HG03039 (cell line): ENCODE results near the gene REPS1.

Experiments
- ATAC-seq: cut with Tn5 transposase; IDR thresholded peaks from one replicate; pipeline ENCODE4 v1.9.1; 2021; ENCODE audit warnings: mild to moderate bottlenecking, moderate library complexity; ENCODE audit not compliant: unreplicated experiment

REPS1 gene

DNA sequence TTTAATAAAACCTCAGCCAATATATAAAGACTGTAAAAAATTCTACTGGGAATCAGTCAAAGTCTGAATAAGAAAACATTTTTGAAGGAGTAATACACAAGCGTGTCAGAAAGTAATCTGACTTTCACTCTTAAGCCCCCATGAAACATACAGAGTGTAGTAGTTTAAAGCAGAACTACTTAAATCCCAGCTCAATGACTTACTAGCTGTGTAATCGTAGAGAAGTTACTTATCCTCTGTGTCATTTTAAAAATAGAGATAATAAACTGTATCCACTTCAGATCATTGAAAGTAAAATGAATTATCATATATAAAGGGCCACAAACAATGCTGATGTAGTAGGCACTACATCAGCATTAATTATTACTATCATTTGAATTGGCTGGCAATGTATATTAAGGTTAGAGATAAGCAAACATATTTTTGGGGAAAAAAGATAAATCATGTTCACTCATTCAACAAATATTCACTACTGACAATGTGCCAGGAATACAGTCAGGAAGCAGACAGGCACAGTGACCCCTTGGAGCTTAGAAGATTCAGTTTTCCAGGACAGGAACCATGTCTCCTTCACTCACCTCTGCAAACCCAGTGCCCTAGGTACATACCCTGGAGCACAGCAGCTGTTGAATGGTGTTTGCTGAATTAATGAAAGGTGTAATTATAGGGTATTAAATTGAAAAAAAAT is 14.4 kb downstream of the REPS1 start:
- no peak for ATAC-seq

DNA sequence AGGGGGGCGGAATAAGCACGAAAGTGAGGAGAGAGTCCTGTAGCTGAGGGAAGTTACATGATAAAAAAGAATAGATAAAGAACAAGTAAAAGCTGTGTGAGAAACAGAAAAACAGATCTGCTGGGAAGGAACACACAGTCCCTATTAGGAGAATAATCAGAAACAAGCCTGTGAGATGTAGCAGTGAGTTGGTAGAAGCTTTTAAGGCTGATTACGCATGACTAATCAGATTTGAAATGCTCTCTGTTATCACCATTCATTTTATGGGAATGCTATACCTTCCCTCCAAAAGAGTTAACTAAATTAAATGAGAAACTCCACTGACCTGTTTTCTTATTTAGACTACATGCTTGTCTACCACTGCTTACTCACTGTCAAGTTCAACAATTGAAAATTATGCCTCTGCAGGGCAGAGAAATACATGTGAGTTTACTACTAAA is 15.8 kb downstream of the REPS1 start:
- no peak for ATAC-seq

DNA sequence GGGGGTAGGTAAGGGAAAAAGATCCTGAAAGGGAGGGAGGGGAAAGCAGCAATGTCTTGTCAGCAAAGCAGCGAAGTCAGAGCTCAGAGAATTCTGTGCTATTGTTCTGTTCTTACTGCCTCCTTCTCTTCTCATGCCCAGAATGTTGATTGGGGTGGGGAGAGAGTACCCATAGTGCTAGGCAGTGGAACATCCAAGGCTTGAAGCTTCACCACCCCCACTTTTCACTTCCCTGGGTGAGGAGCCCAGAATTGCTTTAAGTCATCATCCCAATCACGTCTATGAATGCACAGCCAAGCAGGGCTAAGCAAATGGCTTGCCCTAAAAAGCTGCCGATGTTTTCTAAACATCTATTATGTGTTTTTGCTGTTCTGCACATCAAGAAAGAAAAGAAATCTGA is 16.5 kb downstream of the REPS1 start:
- no peak for ATAC-seq

DNA sequence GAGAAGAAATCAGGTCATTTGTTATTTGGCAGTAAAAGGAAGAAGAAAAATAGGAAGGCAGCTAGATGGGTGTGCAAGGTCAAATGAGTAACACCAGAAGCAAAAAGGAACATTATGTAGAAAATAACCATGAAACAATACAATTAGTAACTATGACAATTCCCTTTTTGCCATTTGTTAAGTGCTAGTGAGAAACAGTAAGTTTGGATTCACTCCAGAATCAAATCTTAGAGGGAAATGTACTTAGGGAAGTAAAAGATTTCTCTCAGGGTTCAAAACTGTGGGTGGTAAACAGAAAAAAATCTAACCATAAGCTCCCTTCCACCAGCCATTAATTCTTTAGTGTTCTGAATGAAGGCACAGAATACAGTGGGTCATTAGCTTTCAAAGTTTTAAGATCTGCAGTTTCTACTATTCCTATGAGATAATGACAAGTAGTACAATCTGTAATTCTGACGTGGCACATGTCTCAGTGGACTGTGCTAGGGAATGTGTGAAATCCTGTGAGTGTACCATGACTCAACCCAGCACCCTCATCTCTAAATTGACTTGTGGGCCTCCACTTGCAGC is 17.1 kb downstream of the REPS1 start:
- ATAC-seq: no peak

DNA sequence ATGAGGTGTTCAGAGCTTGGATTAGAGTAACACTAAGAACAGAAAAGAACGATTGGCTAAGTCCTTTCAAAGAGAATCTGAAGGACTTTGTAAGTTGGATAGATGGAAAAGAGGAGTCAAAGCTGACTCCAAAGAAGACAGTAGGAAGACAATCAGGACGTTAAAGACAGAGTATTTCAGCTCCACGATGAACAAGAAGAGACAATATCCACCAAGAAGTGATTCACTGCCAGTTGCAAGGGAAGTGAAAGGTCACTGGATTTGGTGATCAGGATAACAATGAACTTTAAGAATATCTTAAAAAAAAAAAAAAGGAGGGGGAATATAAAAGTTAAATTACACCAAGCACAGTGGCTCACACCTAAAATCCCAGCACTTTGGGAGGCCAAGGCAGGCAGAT is 17.9 kb downstream of the REPS1 start:
- no peak for ATAC-seq

DNA sequence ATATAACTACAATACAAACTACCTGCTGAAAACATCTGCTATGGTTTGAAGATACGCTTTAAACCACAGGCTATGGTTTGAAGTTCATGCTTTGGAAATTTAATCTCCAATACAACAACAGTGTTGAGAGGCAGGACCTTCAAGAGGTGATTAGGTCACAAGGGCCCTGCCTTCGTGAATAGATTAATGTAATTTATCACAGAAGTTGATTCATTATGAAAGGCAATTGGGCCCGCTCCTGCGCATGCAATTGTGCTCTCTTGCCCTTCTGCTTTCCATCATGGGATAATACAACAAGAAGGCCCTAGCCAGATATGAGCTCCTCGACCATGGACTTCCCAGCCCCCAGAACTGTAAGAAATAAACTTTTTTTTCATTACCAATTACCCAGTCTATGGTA is 21.2 kb downstream of the REPS1 start:
- ATAC-seq: no peak

DNA sequence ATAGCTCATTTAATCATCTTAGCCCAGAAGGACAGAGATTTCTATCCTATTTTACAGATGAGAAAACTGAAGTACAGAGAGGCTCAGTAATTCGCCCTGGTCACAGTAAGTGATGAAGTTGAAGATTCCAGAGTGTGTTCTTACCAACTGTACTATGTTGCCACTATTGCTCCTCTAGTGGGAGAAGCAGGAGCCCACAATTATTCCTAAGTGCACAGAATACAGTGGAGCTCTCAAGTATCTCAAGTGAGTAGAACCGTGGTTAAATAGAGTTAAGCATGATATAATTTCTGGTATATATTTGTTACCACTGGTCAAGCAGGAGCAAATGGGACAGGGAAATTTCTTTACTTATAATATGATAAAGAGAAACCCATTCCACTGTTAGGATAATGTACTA is 22.1 kb downstream of the REPS1 start:
- no peak for ATAC-seq

DNA sequence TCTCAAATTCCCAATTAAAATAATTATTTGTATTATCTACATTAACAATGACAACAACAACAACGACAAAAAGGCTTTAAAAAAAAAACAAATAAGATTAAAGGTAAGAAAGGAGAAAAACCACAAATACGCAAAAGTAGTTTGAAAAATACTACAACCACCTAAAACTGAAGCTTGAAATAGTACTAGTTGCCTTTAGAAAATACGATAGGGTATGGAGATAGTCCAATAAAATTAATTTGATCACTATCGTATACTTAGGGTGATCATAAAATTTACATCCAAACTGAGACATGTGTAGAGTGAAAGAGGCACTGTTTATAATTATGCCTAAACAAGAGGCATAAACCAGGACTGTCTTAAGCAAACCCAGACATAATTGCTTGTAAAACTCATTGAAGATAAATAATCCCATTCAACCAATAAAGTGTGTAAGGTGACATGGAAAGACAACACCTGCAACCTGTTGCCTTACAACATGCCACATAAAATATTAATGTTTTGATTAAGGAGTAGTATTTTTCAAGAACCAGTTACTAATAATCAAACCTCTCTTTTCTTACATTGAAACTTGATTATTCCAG is 22.7 kb downstream of the REPS1 start:
- ATAC-seq: no peak

DNA sequence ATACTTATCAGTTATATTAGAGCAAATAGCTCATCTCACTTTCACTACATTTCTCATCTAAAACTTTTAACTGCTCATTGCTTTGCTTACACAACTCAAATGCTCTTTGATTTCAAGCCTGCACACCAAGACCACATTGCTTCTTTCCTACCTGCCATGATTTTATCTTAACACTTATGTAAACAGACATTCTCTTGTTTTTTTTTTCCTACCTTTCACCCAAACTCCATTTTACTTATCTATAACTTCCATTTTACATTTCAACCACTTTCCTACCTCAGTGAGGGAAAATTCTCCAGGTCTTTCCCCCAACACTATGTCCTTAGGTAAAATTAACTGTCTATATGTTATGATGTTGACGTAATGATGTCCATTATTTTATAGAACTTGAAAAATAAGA is 24.0 kb downstream of the REPS1 start:
- no peak for ATAC-seq

DNA sequence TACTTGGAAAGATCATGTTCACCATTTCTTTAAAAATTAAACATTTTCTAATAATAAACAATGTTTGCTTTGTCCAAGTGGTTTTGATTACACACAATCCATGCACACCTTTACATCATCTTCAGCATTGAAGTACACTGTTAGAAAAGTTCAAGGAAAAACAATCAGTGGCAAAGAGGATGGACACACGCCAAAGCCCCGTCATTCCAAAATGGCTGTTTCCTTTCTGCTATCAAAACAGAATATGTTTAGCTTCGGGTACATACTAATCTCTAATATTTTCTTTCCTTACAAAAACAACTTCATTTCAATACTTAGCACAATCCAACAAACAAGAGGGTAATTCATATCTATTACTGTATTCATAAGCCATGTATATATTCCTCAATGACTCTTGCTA is 24.5 kb downstream of the REPS1 start:
- ATAC-seq: no peak

DNA sequence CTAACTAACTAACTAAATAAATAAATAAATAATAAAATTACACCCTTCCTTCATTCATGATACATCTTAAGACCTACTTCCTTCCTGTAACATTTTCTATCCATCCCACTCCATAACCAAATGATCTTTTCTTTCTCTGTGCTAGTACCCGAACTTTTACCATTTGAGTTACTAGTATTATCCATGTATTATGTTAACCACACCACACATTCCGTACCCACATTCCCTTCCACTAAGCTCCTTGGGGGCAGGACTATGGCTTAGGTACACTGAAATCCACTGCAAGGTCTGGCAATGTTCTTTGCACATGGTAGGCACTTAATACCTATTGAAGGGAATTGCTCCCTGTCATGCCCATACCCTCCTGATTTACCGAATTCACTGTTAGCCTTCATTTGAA is 24.9 kb downstream of the REPS1 start:
- ATAC-seq: no peak

DNA sequence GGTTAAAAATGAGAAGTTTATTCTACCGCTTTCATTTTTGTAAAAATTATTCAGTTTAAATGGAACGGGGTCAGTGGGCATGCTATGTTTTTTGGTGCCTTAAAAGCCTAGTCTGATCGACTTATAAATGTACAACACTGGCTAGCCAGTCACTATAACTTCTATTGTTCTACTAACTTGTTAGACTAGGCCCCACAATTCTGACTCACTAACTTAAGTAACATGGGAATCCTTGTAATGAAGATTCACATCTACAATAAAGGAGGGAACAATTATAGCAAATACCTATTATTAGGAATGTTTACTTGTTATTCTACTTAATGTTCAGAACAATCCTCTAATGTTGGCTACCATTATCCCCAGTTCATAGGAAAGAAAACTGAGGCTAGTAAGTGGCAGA is 28.5 kb downstream of the REPS1 start:
- ATAC-seq: no peak

DNA sequence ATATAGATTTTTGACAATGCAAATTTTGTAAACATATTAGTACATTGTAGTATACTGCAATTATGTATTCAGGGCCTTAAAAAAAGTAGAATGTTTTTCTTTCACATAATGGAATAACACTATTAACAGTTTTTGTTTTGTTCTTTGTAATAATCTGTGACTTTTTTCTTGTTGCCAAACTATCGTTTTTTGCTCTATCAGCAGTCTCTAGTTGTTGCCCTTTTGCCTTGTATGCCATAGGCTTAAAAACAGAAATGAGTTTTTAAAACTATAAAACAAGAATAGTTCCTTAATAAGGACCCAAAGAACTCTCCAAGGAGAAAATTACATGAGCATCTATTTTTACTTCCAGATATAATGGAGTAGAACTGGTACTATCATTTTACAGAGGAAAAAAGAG is 29.5 kb downstream of the REPS1 start:
- no peak for ATAC-seq

DNA sequence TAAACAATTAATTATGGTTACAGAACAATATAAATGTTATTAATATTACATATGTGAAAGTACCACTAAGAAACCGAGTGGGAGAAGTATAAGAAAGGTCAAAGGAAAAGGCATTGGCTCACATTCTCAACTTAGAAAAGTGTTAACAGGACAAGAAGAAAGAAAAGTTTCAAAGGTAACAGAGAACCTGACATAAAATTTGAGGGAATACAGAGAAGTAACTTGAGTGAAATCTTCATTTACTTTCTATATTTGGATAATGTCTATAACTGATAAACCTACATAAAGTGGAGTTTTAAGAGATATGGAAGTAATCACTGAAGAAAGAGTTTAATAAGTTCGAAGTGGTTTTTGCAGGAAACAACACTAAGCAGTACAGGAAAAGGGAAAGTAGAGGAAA is 30.1 kb downstream of the REPS1 start:
- ATAC-seq: no peak

DNA sequence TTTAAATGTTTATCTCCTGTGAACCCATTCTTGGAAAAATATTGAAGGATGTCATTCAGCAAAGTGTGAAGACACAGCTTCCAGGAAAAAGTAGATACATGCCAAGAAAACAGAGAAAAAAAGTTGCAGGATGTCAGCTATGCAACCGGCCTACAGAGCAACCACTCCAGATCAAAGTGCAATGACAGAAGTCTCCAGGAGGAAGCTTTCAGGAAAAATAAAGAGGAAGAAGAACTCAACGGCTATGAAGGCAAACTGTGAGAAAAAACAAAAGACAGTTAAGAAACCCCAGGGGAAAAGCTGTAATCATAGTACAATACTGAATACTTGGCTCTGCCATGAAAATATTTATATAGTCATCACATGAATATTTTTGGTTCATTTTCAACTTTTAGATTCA is 30.6 kb downstream of the REPS1 start:
- no peak for ATAC-seq

DNA sequence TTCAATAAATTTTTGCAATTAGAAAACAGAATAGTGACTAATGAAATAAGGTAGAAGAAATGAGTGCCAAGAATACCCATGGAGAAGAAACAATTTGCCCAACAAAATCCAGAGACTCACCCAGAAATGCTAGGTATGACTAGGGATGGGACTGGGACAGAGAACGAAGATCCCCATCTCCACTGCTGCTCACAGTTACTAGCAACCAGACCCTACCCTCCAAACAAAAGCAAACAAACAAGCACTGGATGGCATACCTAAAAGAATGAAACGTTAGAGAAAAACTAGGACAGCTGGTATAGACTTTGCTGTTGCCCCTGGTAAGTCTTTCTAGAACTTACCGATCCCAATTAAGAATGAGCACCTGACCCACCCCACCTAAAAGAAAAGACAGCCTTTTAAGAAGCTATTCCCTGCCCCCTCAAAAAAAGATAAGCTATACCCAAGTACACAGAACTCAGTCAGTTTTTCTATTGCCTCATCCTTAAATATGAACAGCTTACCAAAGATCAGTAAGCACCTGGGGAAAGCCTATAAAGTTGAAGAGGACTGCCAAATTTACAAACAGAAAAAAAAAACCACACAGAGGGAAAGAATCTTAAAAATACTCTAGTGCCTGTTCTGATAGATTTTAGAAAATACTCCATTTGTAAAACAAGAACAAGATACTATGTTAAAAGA is 31.7 kb downstream of the REPS1 start:
- ATAC-seq: no peak

DNA sequence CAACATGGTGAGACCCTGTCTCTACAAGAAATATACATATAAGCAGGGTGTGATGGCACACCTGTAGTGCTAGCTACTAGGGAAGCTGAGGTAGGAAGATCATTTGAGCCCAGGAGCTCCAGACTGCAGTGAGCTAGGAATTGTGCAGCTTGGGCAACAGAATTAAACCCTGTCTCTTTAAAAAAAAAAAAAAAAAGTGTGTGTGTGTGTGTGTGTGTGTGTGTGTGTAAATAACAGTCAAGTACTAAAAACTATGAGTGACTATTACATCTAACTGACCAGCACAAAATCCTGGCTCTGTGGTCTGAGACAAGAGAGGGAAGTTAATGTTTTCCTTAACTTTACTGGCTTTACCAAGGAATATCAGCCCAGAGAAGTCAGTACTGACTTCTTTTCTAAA is 32.8 kb downstream of the REPS1 start:
- no peak for ATAC-seq

DNA sequence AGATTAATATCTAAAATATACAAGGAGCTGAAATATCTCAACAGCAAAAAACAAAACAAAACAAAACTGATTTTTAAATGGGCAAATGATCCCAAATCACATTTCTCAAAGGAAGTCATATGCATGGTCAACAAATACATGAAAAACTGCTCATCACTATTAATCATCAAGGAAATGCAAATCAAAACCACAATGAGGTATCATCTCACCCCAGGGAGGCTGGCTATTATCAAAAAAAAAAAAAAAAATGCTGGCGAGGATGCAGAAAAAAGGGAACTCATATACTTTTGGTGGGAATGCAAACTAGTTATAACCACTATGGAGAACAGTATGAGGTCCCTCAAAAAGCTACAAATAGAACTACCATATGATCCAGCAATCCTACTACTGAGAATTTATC is 34.6 kb downstream of the REPS1 start:
- no peak for ATAC-seq

DNA sequence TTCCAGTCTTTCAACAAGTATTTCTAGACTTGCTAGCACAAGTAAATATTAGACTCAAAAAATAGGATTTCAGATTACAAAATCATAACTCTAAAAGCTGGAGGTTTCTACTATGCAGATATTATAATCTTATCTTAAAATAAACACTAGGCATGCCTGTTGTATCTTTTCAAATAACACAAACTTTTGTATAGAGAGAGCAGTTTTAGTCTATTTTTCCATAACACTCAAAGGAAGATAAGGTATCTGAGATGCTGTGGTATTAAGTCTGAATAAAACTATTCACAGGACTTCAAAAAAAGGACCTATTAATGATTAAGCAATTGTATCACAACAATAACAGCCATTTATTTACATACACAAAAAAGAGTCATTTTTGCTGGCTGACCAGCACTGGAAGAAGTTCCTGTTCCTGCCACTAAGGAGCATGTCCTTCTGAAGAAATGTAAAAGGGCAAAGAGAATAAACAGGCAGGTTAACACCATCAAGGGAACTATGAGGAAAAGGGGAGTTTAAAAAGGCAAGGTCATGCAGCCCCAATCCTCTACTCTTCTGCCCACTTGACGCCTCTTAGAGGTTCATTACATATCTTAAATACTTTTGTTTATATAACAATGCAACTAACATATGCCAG is 39.4 kb downstream of the REPS1 start:
- no peak for ATAC-seq

DNA sequence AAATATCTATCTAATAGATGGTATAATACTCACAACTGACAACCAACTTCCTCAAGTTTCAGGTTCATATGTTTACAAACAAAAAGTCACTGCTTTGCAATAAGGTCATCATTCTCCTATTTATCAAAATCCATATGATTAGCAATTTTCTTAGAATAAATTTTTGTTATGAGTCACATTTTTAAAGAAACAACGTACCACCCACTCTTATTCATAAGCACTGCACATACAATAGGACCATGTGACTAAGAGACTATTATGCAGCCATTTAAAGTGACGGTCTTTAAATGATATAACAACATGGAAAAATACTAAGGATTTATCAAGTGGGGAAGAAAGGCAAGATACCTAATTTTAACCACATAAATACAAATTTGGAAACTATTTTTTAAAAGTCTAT is 40.0 kb downstream of the REPS1 start:
- ATAC-seq: no peak

DNA sequence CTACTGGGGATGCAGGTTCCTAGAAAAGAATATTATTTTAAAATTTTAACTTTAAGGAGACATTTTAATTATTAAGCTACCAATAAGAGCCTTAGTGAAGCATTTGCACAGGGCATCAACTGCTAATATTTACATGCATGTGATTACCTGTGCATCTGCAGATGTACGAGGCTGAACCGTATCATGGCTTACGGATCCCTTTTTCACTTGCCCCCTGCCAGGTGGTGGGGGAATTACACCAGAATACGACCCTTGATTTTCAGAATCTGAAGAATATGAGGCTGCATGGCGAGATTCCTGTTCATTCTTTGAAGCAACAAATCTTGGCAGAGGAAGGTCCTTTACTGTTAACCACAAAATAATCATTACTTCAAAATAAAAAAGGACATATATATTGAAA is 42.7 kb downstream of the REPS1 start:
- ATAC-seq: no peak

DNA sequence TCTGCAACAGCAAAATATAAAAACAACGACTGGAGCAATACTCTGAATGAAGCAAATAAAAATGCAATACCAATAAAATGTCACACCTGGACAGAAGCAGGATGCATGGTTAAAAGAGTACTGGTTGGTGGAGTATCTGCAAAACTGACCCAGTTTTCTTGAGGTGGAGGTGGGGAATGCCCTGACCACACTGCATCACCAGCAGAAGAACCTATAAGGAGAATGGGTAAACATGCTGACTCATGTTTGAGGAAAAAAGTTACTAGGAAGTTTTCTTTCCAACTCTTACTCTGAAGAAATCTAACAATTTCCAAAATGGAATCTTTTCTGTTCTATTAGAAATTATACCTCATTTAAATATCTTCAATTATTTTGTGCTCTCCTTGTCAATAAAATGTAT is 43.6 kb downstream of the REPS1 start:
- ATAC-seq: peak; percentile 75
